22Rv1 (cell line): ENCODE measurements around the gene VEGFC.

Experiments used
- CTCF ChIP-seq: fragments of 450-650 bp; IDR thresholded peaks from 2 replicates; pipeline ENCODE4 v1.5.1; 2017; ENCODE audit warnings: mild to moderate bottlenecking
- ZFX ChIP-seq: fragments of 450-650 bp; IDR thresholded peaks from 2 replicates; pipeline ENCODE4 v1.6.1; 2017; ENCODE audit warnings: antibody characterized with exemption, borderline replicate concordance

GRCh38 chr4:176824645-176825366, 32.1 kb upstream of the VEGFC start:
- TF ChIP-seq CTCF, result no peak
- TF ChIP-seq ZFX, result no peak
